WTC11 (cell line): ENCODE data around the gene CACNA1E.

Experiments used
- ATF1 ChIP-seq: sonication (generic); formaldehyde crosslinking; IDR thresholded peaks from 2 replicates; pipeline ENCODE4 v1.8.1; 2023; ENCODE audit warnings: mild to moderate bottlenecking, moderate library complexity, missing genetic modification reagents
- ETV6 ChIP-seq: sonication (generic); formaldehyde crosslinking; IDR thresholded peaks from 2 replicates; pipeline ENCODE4 v1.8.1; 2022; ENCODE audit warnings: mild to moderate bottlenecking, missing genetic modification reagents
- JUN ChIP-seq: sonication (generic); formaldehyde crosslinking; IDR thresholded peaks from 2 replicates; pipeline ENCODE4 v1.8.0; 2023; ENCODE audit warnings: mild to moderate bottlenecking, missing genetic modification reagents
- NFYB ChIP-seq: sonication (generic); formaldehyde crosslinking; conservative IDR thresholded peaks from 2 replicates; pipeline ENCODE4 v1.8.0; 2022; ENCODE audit warnings: low read depth, missing genetic modification reagents
- NR3C1 ChIP-seq: sonication (generic); formaldehyde crosslinking; conservative IDR thresholded peaks from 2 replicates; pipeline ENCODE4 v1.8.1; 2023; ENCODE audit warnings: low read depth, mild to moderate bottlenecking, missing genetic modification reagents
- ZNF138 ChIP-seq: sonication (generic); formaldehyde crosslinking; conservative IDR thresholded peaks from 2 replicates; pipeline ENCODE4 v1.8.1; 2022; ENCODE audit warnings: mild to moderate bottlenecking, moderate library complexity, missing genetic modification reagents
- TF ChIP-seq, protein P1 (sequence below): fragments of 200-600 bp; IDR thresholded peaks from 2 replicates; pipeline ENCODE4 v1.8.0; 2022; ENCODE audit warnings: antibody characterized with exemption
- TF ChIP-seq, protein P2 (sequence below): sonication (generic); formaldehyde crosslinking; IDR thresholded peaks from 2 replicates; pipeline ENCODE4 v1.8.1; 2023; ENCODE audit warnings: mild to moderate bottlenecking, missing genetic modification reagents, borderline replicate concordance

DNA sequence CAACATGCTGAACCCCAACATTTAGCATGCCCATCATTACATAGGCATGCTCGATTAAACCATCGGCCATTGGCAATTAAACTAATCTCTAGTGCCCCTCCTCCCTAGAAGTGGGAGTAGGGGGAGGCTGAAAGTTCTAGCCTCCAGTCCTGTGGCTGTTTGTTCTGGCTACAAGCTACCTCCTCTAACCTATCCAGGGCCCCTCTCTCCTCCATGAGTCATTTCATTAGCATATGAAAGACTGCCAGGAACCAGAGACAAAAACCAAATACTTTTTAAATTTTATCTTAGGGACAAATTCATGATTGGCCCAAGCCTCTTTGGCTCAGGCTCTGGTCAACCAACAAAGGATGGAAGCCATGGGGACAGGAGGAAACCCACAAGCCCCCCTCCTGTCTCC lies 231.1 kb downstream of the CACNA1E start:
- no peak for TF ChIP-seq NR3C1 (CRISPR knock-in tag)
- TF ChIP-seq, protein P1, sequence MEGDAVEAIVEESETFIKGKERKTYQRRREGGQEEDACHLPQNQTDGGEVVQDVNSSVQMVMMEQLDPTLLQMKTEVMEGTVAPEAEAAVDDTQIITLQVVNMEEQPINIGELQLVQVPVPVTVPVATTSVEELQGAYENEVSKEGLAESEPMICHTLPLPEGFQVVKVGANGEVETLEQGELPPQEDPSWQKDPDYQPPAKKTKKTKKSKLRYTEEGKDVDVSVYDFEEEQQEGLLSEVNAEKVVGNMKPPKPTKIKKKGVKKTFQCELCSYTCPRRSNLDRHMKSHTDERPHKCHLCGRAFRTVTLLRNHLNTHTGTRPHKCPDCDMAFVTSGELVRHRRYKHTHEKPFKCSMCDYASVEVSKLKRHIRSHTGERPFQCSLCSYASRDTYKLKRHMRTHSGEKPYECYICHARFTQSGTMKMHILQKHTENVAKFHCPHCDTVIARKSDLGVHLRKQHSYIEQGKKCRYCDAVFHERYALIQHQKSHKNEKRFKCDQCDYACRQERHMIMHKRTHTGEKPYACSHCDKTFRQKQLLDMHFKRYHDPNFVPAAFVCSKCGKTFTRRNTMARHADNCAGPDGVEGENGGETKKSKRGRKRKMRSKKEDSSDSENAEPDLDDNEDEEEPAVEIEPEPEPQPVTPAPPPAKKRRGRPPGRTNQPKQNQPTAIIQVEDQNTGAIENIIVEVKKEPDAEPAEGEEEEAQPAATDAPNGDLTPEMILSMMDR, result no peak
- TF ChIP-seq, protein P2, sequence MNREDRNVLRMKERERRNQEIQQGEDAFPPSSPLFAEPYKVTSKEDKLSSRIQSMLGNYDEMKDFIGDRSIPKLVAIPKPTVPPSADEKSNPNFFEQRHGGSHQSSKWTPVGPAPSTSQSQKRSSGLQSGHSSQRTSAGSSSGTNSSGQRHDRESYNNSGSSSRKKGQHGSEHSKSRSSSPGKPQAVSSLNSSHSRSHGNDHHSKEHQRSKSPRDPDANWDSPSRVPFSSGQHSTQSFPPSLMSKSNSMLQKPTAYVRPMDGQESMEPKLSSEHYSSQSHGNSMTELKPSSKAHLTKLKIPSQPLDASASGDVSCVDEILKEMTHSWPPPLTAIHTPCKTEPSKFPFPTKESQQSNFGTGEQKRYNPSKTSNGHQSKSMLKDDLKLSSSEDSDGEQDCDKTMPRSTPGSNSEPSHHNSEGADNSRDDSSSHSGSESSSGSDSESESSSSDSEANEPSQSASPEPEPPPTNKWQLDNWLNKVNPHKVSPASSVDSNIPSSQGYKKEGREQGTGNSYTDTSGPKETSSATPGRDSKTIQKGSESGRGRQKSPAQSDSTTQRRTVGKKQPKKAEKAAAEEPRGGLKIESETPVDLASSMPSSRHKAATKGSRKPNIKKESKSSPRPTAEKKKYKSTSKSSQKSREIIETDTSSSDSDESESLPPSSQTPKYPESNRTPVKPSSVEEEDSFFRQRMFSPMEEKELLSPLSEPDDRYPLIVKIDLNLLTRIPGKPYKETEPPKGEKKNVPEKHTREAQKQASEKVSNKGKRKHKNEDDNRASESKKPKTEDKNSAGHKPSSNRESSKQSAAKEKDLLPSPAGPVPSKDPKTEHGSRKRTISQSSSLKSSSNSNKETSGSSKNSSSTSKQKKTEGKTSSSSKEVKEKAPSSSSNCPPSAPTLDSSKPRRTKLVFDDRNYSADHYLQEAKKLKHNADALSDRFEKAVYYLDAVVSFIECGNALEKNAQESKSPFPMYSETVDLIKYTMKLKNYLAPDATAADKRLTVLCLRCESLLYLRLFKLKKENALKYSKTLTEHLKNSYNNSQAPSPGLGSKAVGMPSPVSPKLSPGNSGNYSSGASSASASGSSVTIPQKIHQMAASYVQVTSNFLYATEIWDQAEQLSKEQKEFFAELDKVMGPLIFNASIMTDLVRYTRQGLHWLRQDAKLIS (CRISPR knock-in tag), result no peak
- no peak for TF ChIP-seq ATF1 (CRISPR knock-in tag)
- no peak for TF ChIP-seq ETV6
- no peak for TF ChIP-seq ZNF138
- no peak for TF ChIP-seq JUN (CRISPR knock-in tag)
- TF ChIP-seq NFYB (CRISPR knock-in tag), result no peak
